Naive thymus-derived CD4-positive, alpha-beta T cell (primary cell): ENCODE measurements around the gene MYH10. TPM values are rescaled to one million over a fixed set of nuclear protein-coding genes. Genes with fewer than 3 reads are reported as not detected.

ENCODE experiments used
- ATAC-seq: fragments of 150-1000 bp; cut with Tn5 transposase; 2 replicates; pipeline ENCODE4 v1.10.0; 2021; ENCODE audit warnings: mild to moderate bottlenecking, moderate library complexity
- CTCF ChIA-PET: fragments of 350-600 bp; sonication (Branson Sonifier 250); formaldehyde crosslinking; loops from one replicate; lab custom pipeline; 2021; ENCODE audit warnings: antibody characterized with exemption; lab: Charles Lee
- POLR2A ChIA-PET: fragments of 350-600 bp; sonication (Branson Sonifier 250); formaldehyde crosslinking; loops from one replicate; lab custom pipeline; 2021; ENCODE audit warnings: antibody characterized with exemption, inconsistent platforms; lab: Charles Lee
- DNase-seq, 9 donors: peaks; one replicate each; pipeline versions ENCODE4 v3.0.0 to v3.0.0-alpha.2; 2020 to 2022; ENCODE audit warnings: mixed read lengths in 1 of 9
- H3K27ac ChIP-seq: one replicate; pipeline ENCODE4 v1.7.0; 2013; ENCODE audit warnings: mild to moderate bottlenecking, low read depth, low read length, moderate library complexity
- H3K27me3 ChIP-seq, 2 donors: one replicate each; pipeline ENCODE4 v1.7.0; 2013; ENCODE audit warnings: low read length in 2 of 2, mild to moderate bottlenecking in 2 of 2, moderate library complexity in 2 of 2; ENCODE audit not compliant: control insufficient read depth in 2 of 2, insufficient read depth in 2 of 2
- H3K36me3 ChIP-seq, 3 experiments: 1 replicate in 2 of 3; 2 replicates in 1 of 3; pipeline ENCODE4 v1.7.0; 2013; ENCODE audit warnings: low read length in 3 of 3, mild to moderate bottlenecking in 3 of 3, moderate library complexity in 1 of 3; ENCODE audit not compliant: insufficient read depth in 3 of 3, control insufficient read depth in 2 of 3
- H3K4me1 ChIP-seq, 2 donors: one replicate each; pipeline ENCODE4 v1.7.0; 2013; ENCODE audit warnings: low read length in 2 of 2, mild to moderate bottlenecking in 2 of 2, moderate library complexity in 1 of 2; ENCODE audit not compliant: control insufficient read depth in 2 of 2, insufficient read depth in 2 of 2
- H3K4me3 ChIP-seq: 2 replicates; pipeline ENCODE4 v1.7.0; 2013; ENCODE audit warnings: mild to moderate bottlenecking, low read length
- H3K9me3 ChIP-seq, 3 experiments: 1 replicate in 2 of 3; 2 replicates in 1 of 3; pipeline ENCODE4 v1.7.0; 2013; ENCODE audit warnings: low read length in 3 of 3; ENCODE audit not compliant: control insufficient read depth in 2 of 3
- H3K27ac Mint-ChIP-seq, 9 donors: one replicate each; pipeline ENCODE4 v1.8.0; 2020 to 2022; ENCODE audit warnings: mixed read lengths in 9 of 9, mild to moderate bottlenecking in 8 of 9, moderate library complexity in 5 of 9, inconsistent platforms in 2 of 9
- H3K27me3 Mint-ChIP-seq, 5 donors: one replicate each; pipeline ENCODE4 v1.8.0; 2021 to 2022; ENCODE audit warnings: mixed read lengths in 5 of 5, mild to moderate bottlenecking in 1 of 5
- H3K36me3 Mint-ChIP-seq, 5 donors: one replicate each; pipeline ENCODE4 v1.8.0; 2020 to 2022; ENCODE audit warnings: mixed read lengths in 5 of 5, mild to moderate bottlenecking in 3 of 5, inconsistent platforms in 1 of 5
- H3K4me1 Mint-ChIP-seq, 7 donors: one replicate each; pipeline ENCODE4 v1.8.0; 2020 to 2022; ENCODE audit warnings: mixed read lengths in 7 of 7, mild to moderate bottlenecking in 3 of 7, inconsistent platforms in 1 of 7
- H3K4me3 Mint-ChIP-seq, 10 donors: one replicate each; pipeline ENCODE4 v1.8.0; 2020 to 2022; ENCODE audit warnings: mild to moderate bottlenecking in 10 of 10, mixed read lengths in 10 of 10, moderate library complexity in 6 of 10, inconsistent platforms in 2 of 10
- H3K9me3 Mint-ChIP-seq, 11 donors: one replicate each; pipeline ENCODE4 v1.8.0; 2020 to 2022; ENCODE audit warnings: mixed read lengths in 11 of 11, mild to moderate bottlenecking in 4 of 11, inconsistent platforms in 1 of 11, moderate library complexity in 1 of 11
- intact Hi-C, 2 donors: fragments of 100-400 bp; cut with micrococcal nuclease; formaldehyde crosslinking; loops; one replicate each; pipeline ENCODE4 v1.15.1; 2023
- polyA plus RNA-seq, 2 donors: library from polyadenylated mRNA; unstranded; fragments of 300-500 nt; fragmentation: Illumina TruSeq; gene quantifications; one replicate each; pipeline ENCODE4 v1.2.3, GENCODE V29; 2021
- total RNA-seq, 6 experiments: library from RNA in 5 of 6; stranded (reverse) in 5 of 6; gene quantifications; 1 replicate in 5 of 6; 2 replicates in 1 of 6; pipeline ENCODE4 v1.2.3 and lab custom pipeline; 2021 to 2026

The MYH10 gene
- total and polyA plus RNA-seq, 7 experiments from 2014 or later = 0.85 to 10.0 (median 2.0) TPM

GRCh38 chr17:8576559-8577294 lies 53.8 kb downstream of the MYH10 start:
- Histone ChIP-seq H3K9me3 (no peaks in the 10 kb centered on the region), H3K4me3 (no peak overlapping the region), H3K4me1 (no peaks in the 10 kb centered on the region), H3K27me3 (no peaks in the 10 kb centered on the region), H3K27ac (no peak overlapping the region), H3K36me3 (no peaks in the 10 kb centered on the region)
- no peaks in the 10 kb centered on the region for H3K9me3 Mint-ChIP-seq
- intact Hi-C loops = loop anchor here in 1 of 2 donors (5.0 kb wide), 1 partner anchor 171 kb away; no protein-coding TSS in a partner anchor
- POLR2A ChIA-PET = no interaction called here
- no peaks in the 10 kb centered on the region for H3K36me3 Mint-ChIP-seq
- H3K27me3 Mint-ChIP-seq = peaks cover 0 to 3% (median 0%) of the 10 kb centered on the region in 5 donors
- CTCF ChIA-PET = interaction anchor here (0.7 kb wide), 1 partner anchor 209 kb away, joined by 3 read pairs; no protein-coding TSS in a partner anchor
- H3K4me1 Mint-ChIP-seq = peaks cover 0 to 4% (median 0%) of the 10 kb centered on the region in 7 donors
- H3K4me3 Mint-ChIP-seq = no peak overlapping the region
- ATAC-seq (no peak), DNase-seq (no peak)
- no peak overlapping the region for H3K27ac Mint-ChIP-seq

- no peak overlapping the region for H3K4me3 ChIP-seq
- no peak for DNase-seq
- H3K9me3 ChIP-seq = no peaks in the 10 kb centered on the region
- Mint-ChIP-seq H3K27ac (no peak overlapping the region), H3K4me3 (no peak overlapping the region), H3K9me3 (no peaks in the 10 kb centered on the region), H3K27me3 (peaks cover 0 to 3% (median 0%) of the 10 kb centered on the region in 5 donors), H3K36me3 (no peaks in the 10 kb centered on the region), H3K4me1 (no peaks in the 10 kb centered on the region)
- CTCF ChIA-PET = no interaction called here
- ATAC-seq = no peak
- intact Hi-C loops = loop anchor here in 1 of 2 donors (5.0 kb wide), 1 partner anchor 173 kb away; no protein-coding TSS in a partner anchor
- POLR2A ChIA-PET = interaction anchor here (1.1 kb wide), 1 partner anchor 8 kb away, joined by 3 read pairs; no protein-coding TSS in a partner anchor
- no peaks in the 10 kb centered on the region for H3K4me1 ChIP-seq
- H3K27me3 ChIP-seq = no peaks in the 10 kb centered on the region
- H3K36me3 ChIP-seq = no peaks in the 10 kb centered on the region
- no peak overlapping the region for H3K27ac ChIP-seq
Observed at GRCh38 chr17:8574687-8575086, 55.8 kb downstream of the MYH10 start.

GRCh38 chr17:8572764-8573163 lies 57.8 kb downstream of the MYH10 start:
- Histone ChIP-seq H3K36me3 (no peaks in the 10 kb centered on the region), H3K9me3 (no peaks in the 10 kb centered on the region), H3K27ac (no peak overlapping the region), H3K27me3 (no peaks in the 10 kb centered on the region), H3K4me1 (no peaks in the 10 kb centered on the region), H3K4me3 (no peak overlapping the region)
- Mint-ChIP-seq H3K36me3 (no peaks in the 10 kb centered on the region), H3K27me3 (peaks cover 0 to 12% (median 0%) of the 10 kb centered on the region in 5 donors), H3K4me1 (no peaks in the 10 kb centered on the region), H3K9me3 (no peaks in the 10 kb centered on the region), H3K4me3 (no peak overlapping the region), H3K27ac (no peak overlapping the region)
- ChIA-PET CTCF (interaction anchor here (1.6 kb wide), 1 partner anchor 425 kb away, joined by 3 read pairs; no protein-coding TSS in a partner anchor), POLR2A (interaction anchor here (0.8 kb wide), 1 partner anchor 434 kb away, joined by 5 read pairs; no protein-coding TSS in a partner anchor)
- DNase-seq (peak in 2 of 9 donors; percentile 1 to 2), ATAC-seq (no peak)
- intact Hi-C loops = loop anchor here in 1 of 2 donors (1.0 to 2.0 kb wide), 2 partner anchors 174 to 426 kb away; no protein-coding TSS in a partner anchor

- no peak overlapping the region for H3K27ac ChIP-seq
- H3K4me3 Mint-ChIP-seq = no peak overlapping the region
- ATAC-seq (no peak), DNase-seq (no peak)
- H3K36me3 Mint-ChIP-seq = no peaks in the 10 kb centered on the region
- intact Hi-C loops = no loop called here
- H3K9me3 Mint-ChIP-seq = no peaks in the 10 kb centered on the region
- ChIA-PET CTCF (no interaction called here), POLR2A (no interaction called here)
- H3K9me3 ChIP-seq = no peaks in the 10 kb centered on the region
- no peaks in the 10 kb centered on the region for H3K27me3 ChIP-seq
- H3K4me1 ChIP-seq = no peaks in the 10 kb centered on the region
- no peaks in the 10 kb centered on the region for H3K36me3 ChIP-seq
- no peak overlapping the region for H3K4me3 ChIP-seq
- peaks cover 0 to 11% (median under 1%) of the 10 kb centered on the region in 5 donors for H3K27me3 Mint-ChIP-seq
- H3K4me1 Mint-ChIP-seq = peaks cover 0 to 2% (median 0%) of the 10 kb centered on the region in 7 donors
- H3K27ac Mint-ChIP-seq = no peak overlapping the region
Observed at GRCh38 chr17:8563981-8564602, 66.4 kb downstream of the MYH10 start.

GRCh38 chr17:8563024-8563776 lies 67.3 kb downstream of the MYH10 start:
- no peaks in the 10 kb centered on the region for H3K36me3 ChIP-seq
- H3K27ac ChIP-seq = no peak overlapping the region
- Mint-ChIP-seq H3K36me3 (no peaks in the 10 kb centered on the region), H3K27me3 (peaks cover 0 to 5% (median 2%) of the 10 kb centered on the region in 5 donors), H3K4me1 (peaks cover 0 to 2% (median 0%) of the 10 kb centered on the region in 7 donors), H3K4me3 (no peak overlapping the region), H3K27ac (no peak overlapping the region), H3K9me3 (no peaks in the 10 kb centered on the region)
- H3K4me3 ChIP-seq = no peak overlapping the region
- CTCF ChIA-PET = no interaction called here
- DNase-seq = no peak
- intact Hi-C loops = no loop called here
- H3K9me3 ChIP-seq = no peaks in the 10 kb centered on the region
- no peak for ATAC-seq
- POLR2A ChIA-PET = no interaction called here
- no peaks in the 10 kb centered on the region for H3K4me1 ChIP-seq
- H3K27me3 ChIP-seq = no peaks in the 10 kb centered on the region

GRCh38 chr17:8558144-8558543 lies 72.4 kb downstream of the MYH10 start:
- Mint-ChIP-seq H3K27me3 (peaks cover 0 to 19% (median 10%) of the 10 kb centered on the region in 5 donors), H3K4me1 (no peaks in the 10 kb centered on the region), H3K27ac (no peak overlapping the region), H3K36me3 (no peaks in the 10 kb centered on the region), H3K4me3 (no peak overlapping the region), H3K9me3 (no peaks in the 10 kb centered on the region)
- no peaks in the 10 kb centered on the region for H3K36me3 ChIP-seq
- no peaks in the 10 kb centered on the region for H3K9me3 ChIP-seq
- H3K27ac ChIP-seq = no peak overlapping the region
- intact Hi-C loops = no loop called here
- no peaks in the 10 kb centered on the region for H3K4me1 ChIP-seq
- H3K4me3 ChIP-seq = no peak overlapping the region
- no peaks in the 10 kb centered on the region for H3K27me3 ChIP-seq
- ATAC-seq (no peak), DNase-seq (no peak)
- POLR2A ChIA-PET = interaction anchor here (0.6 kb wide), 1 partner anchor 357 kb away, joined by 4 read pairs; no protein-coding TSS in a partner anchor
- CTCF ChIA-PET = interaction anchor here (0.6 kb wide), 1 partner anchor 43 kb away, joined by 4 read pairs; no protein-coding TSS in a partner anchor
